ENCODE data around the gene CRLF1.
"Not testable (repeated sequence)": the region's sequence is repeated elsewhere in the genome, so short reads cannot be mapped to it uniquely, and the experiment has no call there.

The CRLF1 gene

GRCh38 chr19:18605196-18605545 lies 1.4 kb downstream of the CRLF1 start:
- H3K4me3 ChIP-seq (ENCODE audit: control insufficient read depth, low read depth, low read length), result no peak overlapping the region; the same call in 1 of the 2 replicates
- TF ChIP-seq, protein P1, sequence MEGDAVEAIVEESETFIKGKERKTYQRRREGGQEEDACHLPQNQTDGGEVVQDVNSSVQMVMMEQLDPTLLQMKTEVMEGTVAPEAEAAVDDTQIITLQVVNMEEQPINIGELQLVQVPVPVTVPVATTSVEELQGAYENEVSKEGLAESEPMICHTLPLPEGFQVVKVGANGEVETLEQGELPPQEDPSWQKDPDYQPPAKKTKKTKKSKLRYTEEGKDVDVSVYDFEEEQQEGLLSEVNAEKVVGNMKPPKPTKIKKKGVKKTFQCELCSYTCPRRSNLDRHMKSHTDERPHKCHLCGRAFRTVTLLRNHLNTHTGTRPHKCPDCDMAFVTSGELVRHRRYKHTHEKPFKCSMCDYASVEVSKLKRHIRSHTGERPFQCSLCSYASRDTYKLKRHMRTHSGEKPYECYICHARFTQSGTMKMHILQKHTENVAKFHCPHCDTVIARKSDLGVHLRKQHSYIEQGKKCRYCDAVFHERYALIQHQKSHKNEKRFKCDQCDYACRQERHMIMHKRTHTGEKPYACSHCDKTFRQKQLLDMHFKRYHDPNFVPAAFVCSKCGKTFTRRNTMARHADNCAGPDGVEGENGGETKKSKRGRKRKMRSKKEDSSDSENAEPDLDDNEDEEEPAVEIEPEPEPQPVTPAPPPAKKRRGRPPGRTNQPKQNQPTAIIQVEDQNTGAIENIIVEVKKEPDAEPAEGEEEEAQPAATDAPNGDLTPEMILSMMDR (IDR thresholded peaks at IDR 0.05; ENCODE audit: control insufficient read depth, insufficient read depth, low read depth, low read length, missing control alignments), result no peak
- DNase-seq (ENCODE audit: low read depth), result no peak

DNA sequence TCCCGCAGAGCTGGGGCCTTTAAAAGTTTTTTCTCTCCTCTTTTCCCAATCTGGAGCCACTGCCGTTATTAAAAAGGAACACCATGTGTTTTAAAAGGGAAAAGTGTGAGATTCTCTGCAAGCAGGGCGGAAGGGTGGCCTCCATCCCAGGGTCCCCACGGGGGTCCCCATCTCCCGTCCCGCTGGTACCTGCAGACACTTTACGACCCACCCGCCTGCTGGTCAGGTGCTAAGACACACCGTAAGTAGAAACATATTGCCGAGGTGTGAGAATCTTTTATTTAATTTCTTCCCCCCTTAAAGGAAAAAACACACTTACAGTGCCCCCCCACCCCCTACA lies 1.8 kb downstream of the CRLF1 start:
- no peak for DNase-seq (ENCODE audit: low read depth)
- TF ChIP-seq, protein P1 (IDR thresholded peaks at IDR 0.05; ENCODE audit: control insufficient read depth, insufficient read depth, low read depth, low read length, missing control alignments), result no peak
- no peak overlapping the region for H3K4me3 ChIP-seq (ENCODE audit: control insufficient read depth, low read depth, low read length)

DNA sequence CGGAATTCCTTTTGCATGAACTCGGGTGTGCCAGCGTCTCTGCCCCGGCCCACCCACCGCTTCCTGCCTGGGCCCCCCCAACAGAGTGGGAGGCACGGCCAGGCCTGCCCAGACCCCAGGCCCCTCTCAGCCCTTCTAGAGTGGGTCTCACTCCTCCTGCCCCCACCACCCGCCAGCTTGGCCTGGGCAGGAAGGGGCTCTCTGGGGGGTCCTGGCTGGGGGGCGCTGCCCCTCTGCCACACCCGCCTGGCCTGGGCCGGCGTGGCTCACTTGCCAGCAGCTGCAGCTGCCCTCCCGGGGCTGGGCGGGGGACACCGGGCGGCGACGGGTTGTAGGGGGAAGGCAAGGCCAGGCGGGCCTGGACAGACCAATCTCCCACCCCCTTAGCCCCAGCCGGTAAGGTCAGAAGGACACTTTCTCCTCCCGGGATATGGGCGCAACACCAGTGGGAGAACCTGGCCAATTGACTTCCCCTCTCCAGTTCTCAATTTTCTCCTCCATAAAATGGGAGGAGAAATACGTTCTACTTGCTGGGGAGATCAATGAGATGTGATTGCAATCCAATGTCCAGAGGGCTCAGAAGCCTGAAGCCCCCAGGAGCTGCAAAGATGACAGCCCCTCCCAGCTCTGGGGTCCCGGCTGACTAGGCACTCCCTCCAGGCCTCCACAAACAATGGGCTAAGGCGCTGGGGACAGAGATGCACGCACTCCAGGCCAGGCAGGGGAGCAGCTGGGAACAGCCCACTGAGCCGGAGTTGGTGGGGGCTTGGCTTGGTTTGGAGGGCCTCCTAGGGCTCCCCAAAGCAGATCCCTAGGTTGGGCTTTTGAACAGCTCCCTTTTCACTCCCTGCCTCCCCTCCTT lies 2.4 kb downstream of the CRLF1 start:
- DNase-seq (ENCODE audit: low read depth), result no peak
- TF ChIP-seq, protein P1 (IDR thresholded peaks at IDR 0.05; ENCODE audit: control insufficient read depth, insufficient read depth, low read depth, low read length, missing control alignments), result no peak
- H3K4me3 ChIP-seq (ENCODE audit: control insufficient read depth, low read depth, low read length), result no peak overlapping the region

- TF ChIP-seq, protein P1 (IDR thresholded peaks at IDR 0.05; ENCODE audit: control insufficient read depth, insufficient read depth, low read depth, low read length, missing control alignments), result peak; percentile 38
- no peak for DNase-seq (ENCODE audit: low read depth)
- H3K4me3 ChIP-seq (ENCODE audit: control insufficient read depth, low read depth, low read length), result no peak overlapping the region
These were observed 3.2 kb downstream of the CRLF1 start for GRCh38 chr19:18603255-18603957.

GRCh38 chr19:18601875-18602274 lies 4.7 kb downstream of the CRLF1 start:
- TF ChIP-seq, protein P1 (IDR thresholded peaks at IDR 0.05; ENCODE audit: control insufficient read depth, insufficient read depth, low read depth, low read length, missing control alignments), result no peak
- no peak for DNase-seq (ENCODE audit: low read depth)

DNA sequence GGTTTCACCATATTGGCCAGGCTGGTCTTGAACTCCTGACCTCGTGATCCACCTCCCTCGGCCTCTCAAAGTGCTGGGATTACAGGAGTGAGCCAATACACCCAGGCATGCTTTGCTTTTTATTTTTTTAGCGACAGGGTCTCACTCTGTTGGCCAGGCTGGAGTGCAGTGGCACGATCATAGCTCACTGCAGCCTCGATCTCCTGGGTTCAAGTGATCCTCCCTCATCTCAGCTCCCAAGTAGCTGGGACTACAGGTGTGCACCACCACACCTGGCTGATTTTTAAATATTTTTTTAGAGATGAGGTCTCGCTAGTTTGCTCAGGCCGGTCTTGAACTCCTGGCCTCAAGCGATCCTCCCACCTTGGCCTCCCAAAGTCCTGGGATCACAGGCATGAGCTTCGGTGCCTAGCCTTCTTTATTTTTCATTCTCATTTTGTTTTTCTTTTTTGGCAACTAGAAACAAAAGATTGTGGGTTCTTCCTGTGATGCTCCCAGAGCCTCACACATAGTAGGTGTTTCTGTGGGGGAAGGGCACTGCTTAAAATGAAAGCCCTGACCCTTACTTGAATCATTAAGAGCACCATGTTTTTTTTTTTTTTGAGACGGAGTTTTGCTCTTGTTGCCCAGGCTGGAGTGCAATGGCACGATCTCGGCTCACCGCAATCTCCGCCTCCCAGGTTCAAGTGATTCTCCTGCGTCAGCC lies 5.8 kb downstream of the CRLF1 start:
- not testable (repeated sequence) for H3K4me3 ChIP-seq (ENCODE audit: control insufficient read depth, low read depth, low read length); DNase-seq (ENCODE audit: low read depth)

More at GRCh38 chr19:18601875-18602274, 4.7 kb downstream of the CRLF1 start:
- no peak overlapping the region for H3K4me3 ChIP-seq (ENCODE audit: control insufficient read depth, low read depth, low read length)

- no peak for DNase-seq (ENCODE audit: low read depth)
- H3K4me3 ChIP-seq (ENCODE audit: control insufficient read depth, low read depth, low read length), result no peak overlapping the region
- TF ChIP-seq, protein P1 (IDR thresholded peaks at IDR 0.05; ENCODE audit: control insufficient read depth, insufficient read depth, low read depth, low read length, missing control alignments), result no peak
These were observed 7.1 kb downstream of the CRLF1 start for GRCh38 chr19:18599485-18599884.

Data from AG09309 (cell line).